Islet of Langerhans (tissue), 1 donor: ENCODE data around the gene SZRD1.

Experiments
- FAIRE-seq: peaks from one replicate; lab custom pipeline; 2011; peaks lifted over from hg19 to GRCh38; lab: Jason Lieb, UNC

Gene SZRD1

GRCh38 chr1:16367968-16368890 lies 1.2 kb downstream of the SZRD1 start:
- FAIRE-seq = no peak

- no peak for FAIRE-seq
Observed at GRCh38 chr1:16369821-16370220, 2.8 kb downstream of the SZRD1 start.

GRCh38 chr1:16371725-16372124 lies 4.7 kb downstream of the SZRD1 start:
- FAIRE-seq = no peak

- no peak for FAIRE-seq
Observed at GRCh38 chr1:16372535-16373285, 5.7 kb downstream of the SZRD1 start.

- FAIRE-seq = no peak
Observed at GRCh38 chr1:16374266-16374665, 7.2 kb downstream of the SZRD1 start.

- no peak for FAIRE-seq
Observed at GRCh38 chr1:16375521-16376340, 8.7 kb downstream of the SZRD1 start.

- FAIRE-seq = no peak
Observed at GRCh38 chr1:16376971-16377370, 9.9 kb downstream of the SZRD1 start.

GRCh38 chr1:16378443-16378842 lies 11.4 kb downstream of the SZRD1 start:
- no peak for FAIRE-seq

- no peak for FAIRE-seq
Observed at GRCh38 chr1:16380868-16381267, 13.8 kb downstream of the SZRD1 start.

GRCh38 chr1:16383888-16384287 lies 16.8 kb downstream of the SZRD1 start:
- no peak for FAIRE-seq

GRCh38 chr1:16385659-16386453 lies 18.8 kb downstream of the SZRD1 start:
- FAIRE-seq = no peak

- no peak for FAIRE-seq
Observed at GRCh38 chr1:16386454-16387113, 19.5 kb downstream of the SZRD1 start.

- no peak for FAIRE-seq
Observed at GRCh38 chr1:16387201-16388188, 20.5 kb downstream of the SZRD1 start.

- FAIRE-seq = no peak
Observed at GRCh38 chr1:16391411-16391810, 24.4 kb downstream of the SZRD1 start.

- FAIRE-seq = no peak
Observed at GRCh38 chr1:16392740-16393569, 25.9 kb downstream of the SZRD1 start.

GRCh38 chr1:16393570-16394521 lies 26.8 kb downstream of the SZRD1 start:
- no peak for FAIRE-seq

- no peak for FAIRE-seq
Observed at GRCh38 chr1:16394977-16395376, 27.9 kb downstream of the SZRD1 start.

- FAIRE-seq = no peak
Observed at GRCh38 chr1:16396591-16396990, 29.5 kb downstream of the SZRD1 start.
